ENCODE results near the gene ASS1.

ASS1 gene

DNA sequence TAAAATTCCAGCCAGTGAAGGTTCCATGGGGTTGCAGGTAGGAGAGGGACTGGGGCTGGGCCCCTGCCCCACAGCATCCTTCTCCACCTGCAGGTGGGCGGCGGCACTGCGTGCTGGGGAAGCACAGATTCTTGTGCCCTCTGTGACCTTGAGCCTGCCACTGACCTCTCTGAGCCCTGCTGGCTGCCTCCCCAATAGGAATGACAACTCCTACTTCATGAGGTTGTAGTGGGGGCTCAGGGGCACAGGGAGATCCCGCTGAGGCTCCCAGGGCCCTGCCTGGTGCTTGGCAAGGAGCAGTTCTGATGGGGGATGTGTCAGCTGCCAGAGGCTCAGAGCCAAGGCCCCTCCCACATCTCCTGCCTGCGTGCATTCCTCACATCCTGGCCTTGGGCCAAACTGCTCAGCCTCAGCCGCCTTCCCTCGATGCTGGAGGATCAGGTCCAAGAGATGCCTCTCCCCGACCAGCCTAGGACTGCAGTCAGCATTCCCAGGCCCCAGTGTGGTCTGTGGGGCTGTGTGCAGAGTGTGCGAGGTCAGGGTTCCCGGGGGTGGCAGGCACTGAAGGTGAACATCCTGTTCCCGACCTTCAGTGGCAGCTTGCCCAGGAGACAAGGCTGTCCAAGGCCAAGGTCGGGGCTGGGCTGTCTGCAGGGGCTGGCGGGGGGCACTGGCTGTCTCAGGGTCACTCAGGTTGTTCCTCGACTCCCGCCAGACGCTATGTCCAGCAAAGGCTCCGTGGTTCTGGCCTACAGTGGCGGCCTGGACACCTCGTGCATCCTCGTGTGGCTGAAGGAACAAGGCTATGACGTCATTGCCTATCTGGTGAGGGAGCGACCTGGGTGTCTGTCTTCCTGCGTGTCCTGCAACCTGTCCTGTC, 7.0 kb downstream of the ASS1 start:
- H3K4me3 ChIP-seq (ENCODE audit: low read length): no peak overlapping the region
- no peaks in the 10 kb centered on the region for H3K79me2 ChIP-seq (ENCODE audit: low read length)
- 0 out of 2 replicates have a peak overlapping the region, but pooled peaks have one; percentile 12 for H2AFZ ChIP-seq (ENCODE audit: low read length)
- TF ChIP-seq EZH2 (optimal IDR thresholded peaks at IDR 0.05; ENCODE audit: low read depth, low read length): no peak
- TF ChIP-seq, protein P1, sequence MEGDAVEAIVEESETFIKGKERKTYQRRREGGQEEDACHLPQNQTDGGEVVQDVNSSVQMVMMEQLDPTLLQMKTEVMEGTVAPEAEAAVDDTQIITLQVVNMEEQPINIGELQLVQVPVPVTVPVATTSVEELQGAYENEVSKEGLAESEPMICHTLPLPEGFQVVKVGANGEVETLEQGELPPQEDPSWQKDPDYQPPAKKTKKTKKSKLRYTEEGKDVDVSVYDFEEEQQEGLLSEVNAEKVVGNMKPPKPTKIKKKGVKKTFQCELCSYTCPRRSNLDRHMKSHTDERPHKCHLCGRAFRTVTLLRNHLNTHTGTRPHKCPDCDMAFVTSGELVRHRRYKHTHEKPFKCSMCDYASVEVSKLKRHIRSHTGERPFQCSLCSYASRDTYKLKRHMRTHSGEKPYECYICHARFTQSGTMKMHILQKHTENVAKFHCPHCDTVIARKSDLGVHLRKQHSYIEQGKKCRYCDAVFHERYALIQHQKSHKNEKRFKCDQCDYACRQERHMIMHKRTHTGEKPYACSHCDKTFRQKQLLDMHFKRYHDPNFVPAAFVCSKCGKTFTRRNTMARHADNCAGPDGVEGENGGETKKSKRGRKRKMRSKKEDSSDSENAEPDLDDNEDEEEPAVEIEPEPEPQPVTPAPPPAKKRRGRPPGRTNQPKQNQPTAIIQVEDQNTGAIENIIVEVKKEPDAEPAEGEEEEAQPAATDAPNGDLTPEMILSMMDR (IDR thresholded peaks at IDR 0.05; ENCODE audit: low read length): peak; percentile 52
- H3K4me1 ChIP-seq (ENCODE audit: low read length): peaks cover 17% of the 10 kb centered on the region
- no peak for DNase-seq
- H3K4me2 ChIP-seq (ENCODE audit: low read depth, low read length): no peak overlapping the region
- peaks cover 15% of the 10 kb centered on the region for H3K27me3 ChIP-seq (replicated peaks; ENCODE audit: insufficient read depth, low read length)
- H3F3A ChIP-seq (ENCODE audit: insufficient read depth, low read length): no peaks in the 10 kb centered on the region
- H3K9me3 ChIP-seq (replicated peaks; ENCODE audit: insufficient read depth, low read length): no peaks in the 10 kb centered on the region
- H4K20me1 ChIP-seq (ENCODE audit: insufficient read depth, low read length): no peaks in the 10 kb centered on the region
- no peaks in the 10 kb centered on the region for H3K9me2 ChIP-seq (replicated peaks; ENCODE audit: insufficient read depth, low read length)
- H3K27ac ChIP-seq (ENCODE audit: low read length): no peak overlapping the region
- no peak overlapping the region for H3K9ac ChIP-seq (ENCODE audit: low read length)
- no peaks in the 10 kb centered on the region for H3K36me3 ChIP-seq (replicated peaks; ENCODE audit: insufficient read depth, low read length)

DNA sequence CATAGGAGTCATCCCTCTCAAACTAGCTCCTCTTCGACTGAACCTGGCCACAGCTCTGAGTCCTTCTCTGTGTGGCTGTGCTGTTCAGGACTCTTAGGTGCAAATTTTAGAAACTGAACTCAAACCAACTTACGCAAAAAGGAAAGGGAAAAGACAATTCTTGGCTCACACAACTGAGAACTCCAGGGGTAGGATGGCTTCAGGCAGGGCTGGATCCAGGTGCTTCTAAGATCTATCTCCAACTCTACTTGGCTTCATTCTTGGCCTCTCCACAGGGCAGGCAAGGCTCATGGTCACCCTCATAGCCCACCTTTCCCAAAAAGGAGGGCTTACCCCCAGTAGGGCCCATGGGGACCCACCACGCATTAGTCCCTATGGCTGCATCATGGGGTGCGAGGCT, 8.1 kb downstream of the ASS1 start:
- Histone ChIP-seq H3K4me2 (ENCODE audit: low read depth, low read length) (no peak overlapping the region), H3K4me3 (ENCODE audit: low read length) (no peak overlapping the region), H3K9ac (ENCODE audit: low read length) (no peak overlapping the region), H3K36me3 (replicated peaks; ENCODE audit: insufficient read depth, low read length) (no peaks in the 10 kb centered on the region), H3K27ac (ENCODE audit: low read length) (no peak overlapping the region), H3K9me3 (replicated peaks; ENCODE audit: insufficient read depth, low read length) (no peaks in the 10 kb centered on the region), H3K9me2 (replicated peaks; ENCODE audit: insufficient read depth, low read length) (no peaks in the 10 kb centered on the region), H3F3A (ENCODE audit: insufficient read depth, low read length) (no peaks in the 10 kb centered on the region), H3K4me1 (ENCODE audit: low read length) (peaks cover 6% of the 10 kb centered on the region), H2AFZ (ENCODE audit: low read length) (no peak overlapping the region), H3K79me2 (ENCODE audit: low read length) (no peaks in the 10 kb centered on the region), H3K27me3 (replicated peaks; ENCODE audit: insufficient read depth, low read length) (peaks cover 26% of the 10 kb centered on the region), H4K20me1 (ENCODE audit: insufficient read depth, low read length) (no peaks in the 10 kb centered on the region)
- DNase-seq: no peak
- TF ChIP-seq EZH2 (optimal IDR thresholded peaks at IDR 0.05; ENCODE audit: low read depth, low read length) (no peak), EZH2phosphoT487 (IDR thresholded peaks at IDR 0.05; ENCODE audit: low read length) (no peak)
- TF ChIP-seq, protein P1 (IDR thresholded peaks at IDR 0.05; ENCODE audit: low read length): no peak

- H3K27ac ChIP-seq (ENCODE audit: low read length): no peak overlapping the region
- no peaks in the 10 kb centered on the region for H4K20me1 ChIP-seq (ENCODE audit: insufficient read depth, low read length)
- H3F3A ChIP-seq (ENCODE audit: insufficient read depth, low read length): no peaks in the 10 kb centered on the region
- no peak overlapping the region for H3K9ac ChIP-seq (ENCODE audit: low read length)
- no peaks in the 10 kb centered on the region for H3K79me2 ChIP-seq (ENCODE audit: low read length)
- H3K4me2 ChIP-seq (ENCODE audit: low read depth, low read length): no peak overlapping the region
- H3K9me2 ChIP-seq (replicated peaks; ENCODE audit: insufficient read depth, low read length): no peaks in the 10 kb centered on the region
- no peak for DNase-seq
- TF ChIP-seq, protein P1 (IDR thresholded peaks at IDR 0.05; ENCODE audit: low read length): no peak
- TF ChIP-seq EZH2 (optimal IDR thresholded peaks at IDR 0.05; ENCODE audit: low read depth, low read length) (no peak), EZH2phosphoT487 (IDR thresholded peaks at IDR 0.05; ENCODE audit: low read length) (no peak)
- H3K27me3 ChIP-seq (replicated peaks; ENCODE audit: insufficient read depth, low read length): peaks cover 33% of the 10 kb centered on the region
- H2AFZ ChIP-seq (ENCODE audit: low read length): no peak overlapping the region
- no peak overlapping the region for H3K4me3 ChIP-seq (ENCODE audit: low read length)
- no peaks in the 10 kb centered on the region for H3K36me3 ChIP-seq (replicated peaks; ENCODE audit: insufficient read depth, low read length)
- H3K4me1 ChIP-seq (ENCODE audit: low read length): no peaks in the 10 kb centered on the region; the same call in 1 of the 2 replicates
- no peaks in the 10 kb centered on the region for H3K9me3 ChIP-seq (replicated peaks; ENCODE audit: insufficient read depth, low read length)
Measured at GRCh38 chr9:130453487-130453886, 8.7 kb downstream of the ASS1 start.

Data from MM.1S (cell line).